NCI-H2081 (cell line): ENCODE measurements around the gene CALCOCO1.
"Not testable (repeated sequence)": the region's sequence is repeated elsewhere in the genome, so short reads cannot be mapped to it uniquely, and the experiment has no call there.

Experiments
- DNase-seq, 2 experiments: peaks; one replicate each; lab custom pipeline; 2025; lab: John Stamatoyannopoulos, UW

Gene CALCOCO1, protein sequence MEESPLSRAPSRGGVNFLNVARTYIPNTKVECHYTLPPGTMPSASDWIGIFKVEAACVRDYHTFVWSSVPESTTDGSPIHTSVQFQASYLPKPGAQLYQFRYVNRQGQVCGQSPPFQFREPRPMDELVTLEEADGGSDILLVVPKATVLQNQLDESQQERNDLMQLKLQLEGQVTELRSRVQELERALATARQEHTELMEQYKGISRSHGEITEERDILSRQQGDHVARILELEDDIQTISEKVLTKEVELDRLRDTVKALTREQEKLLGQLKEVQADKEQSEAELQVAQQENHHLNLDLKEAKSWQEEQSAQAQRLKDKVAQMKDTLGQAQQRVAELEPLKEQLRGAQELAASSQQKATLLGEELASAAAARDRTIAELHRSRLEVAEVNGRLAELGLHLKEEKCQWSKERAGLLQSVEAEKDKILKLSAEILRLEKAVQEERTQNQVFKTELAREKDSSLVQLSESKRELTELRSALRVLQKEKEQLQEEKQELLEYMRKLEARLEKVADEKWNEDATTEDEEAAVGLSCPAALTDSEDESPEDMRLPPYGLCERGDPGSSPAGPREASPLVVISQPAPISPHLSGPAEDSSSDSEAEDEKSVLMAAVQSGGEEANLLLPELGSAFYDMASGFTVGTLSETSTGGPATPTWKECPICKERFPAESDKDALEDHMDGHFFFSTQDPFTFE

GRCh38 chr12:53727310-53728041 is at the start of gene CALCOCO1:
Gene CALCOCO1, minus strand, starts transcription at chr12:53727452. Its CDS starts 2,210 bp downstream, at chr12:53725242.
- DNase-seq, result peak; percentile 97 to 99

- no peak for DNase-seq
Measured at GRCh38 chr12:53776872-53777271, 49.6 kb upstream of the CALCOCO1 start.

GRCh38 chr12:53775478-53776145 is 48.4 kb upstream of the CALCOCO1 start:
- no peak for DNase-seq

DNA sequence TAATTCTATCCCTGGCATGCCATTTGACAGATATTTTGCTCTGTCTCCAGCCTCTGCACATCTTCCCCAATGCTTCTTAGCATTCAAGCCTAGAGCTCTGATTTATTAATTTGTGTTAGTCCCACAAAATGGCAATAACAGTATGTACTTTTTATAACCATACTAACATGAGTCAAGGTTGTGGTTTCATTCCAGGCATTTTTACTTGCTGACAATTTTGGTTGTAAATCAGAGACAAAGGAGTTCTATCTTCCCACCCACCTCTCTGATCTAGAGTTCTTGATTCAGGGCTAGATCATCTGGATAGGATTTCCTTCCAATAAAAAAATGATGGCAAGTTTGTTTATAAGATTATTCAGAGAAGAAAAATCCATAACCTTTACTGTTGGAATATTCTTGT is 43.0 kb upstream of the CALCOCO1 start:
- DNase-seq, result no peak

GRCh38 chr12:53768976-53769375 is 41.7 kb upstream of the CALCOCO1 start:
- no peak for DNase-seq

DNA sequence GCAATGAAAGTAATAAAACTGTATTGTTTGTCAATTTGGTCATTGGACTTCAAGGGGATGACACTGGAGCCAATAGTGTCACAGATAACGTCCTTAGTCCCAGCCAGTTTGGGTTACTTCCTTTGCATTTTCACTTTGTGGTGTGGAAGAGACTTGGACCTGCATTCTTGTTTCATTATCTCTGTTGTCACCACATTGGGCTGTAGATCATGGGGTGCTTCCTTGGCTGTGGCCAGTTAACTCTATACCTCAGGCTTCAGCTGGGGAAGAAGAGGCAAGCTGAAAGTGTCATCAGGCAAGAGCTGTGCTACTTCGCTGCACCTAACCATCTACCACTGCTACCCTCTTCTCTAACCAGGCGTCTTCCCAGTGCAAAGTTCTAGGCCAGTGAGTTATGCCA is 39.6 kb upstream of the CALCOCO1 start:
- no peak for DNase-seq

DNA sequence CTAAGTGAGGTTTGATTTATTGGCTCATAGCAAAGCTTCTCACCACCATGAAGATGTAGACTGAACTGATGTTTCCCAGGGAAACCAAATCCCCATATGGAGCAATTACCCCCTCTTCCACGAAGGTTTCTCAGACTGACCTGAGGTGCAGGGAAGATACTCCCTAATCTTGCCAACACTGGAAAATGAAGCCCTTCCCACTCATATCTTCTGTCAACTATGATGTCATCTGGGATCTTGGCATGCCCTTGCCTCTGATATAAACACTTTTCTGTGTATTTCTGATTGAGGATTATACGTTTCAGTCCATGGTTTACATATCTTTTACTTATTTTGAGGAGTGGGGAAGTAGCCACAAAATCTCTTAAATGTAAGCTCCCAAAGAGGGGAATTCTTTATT is 38.6 kb upstream of the CALCOCO1 start:
- no peak for DNase-seq

- no peak for DNase-seq
Measured at GRCh38 chr12:53764615-53765014, 37.4 kb upstream of the CALCOCO1 start.

GRCh38 chr12:53762793-53763192 is 35.5 kb upstream of the CALCOCO1 start:
- not testable (repeated sequence) for DNase-seq

DNA sequence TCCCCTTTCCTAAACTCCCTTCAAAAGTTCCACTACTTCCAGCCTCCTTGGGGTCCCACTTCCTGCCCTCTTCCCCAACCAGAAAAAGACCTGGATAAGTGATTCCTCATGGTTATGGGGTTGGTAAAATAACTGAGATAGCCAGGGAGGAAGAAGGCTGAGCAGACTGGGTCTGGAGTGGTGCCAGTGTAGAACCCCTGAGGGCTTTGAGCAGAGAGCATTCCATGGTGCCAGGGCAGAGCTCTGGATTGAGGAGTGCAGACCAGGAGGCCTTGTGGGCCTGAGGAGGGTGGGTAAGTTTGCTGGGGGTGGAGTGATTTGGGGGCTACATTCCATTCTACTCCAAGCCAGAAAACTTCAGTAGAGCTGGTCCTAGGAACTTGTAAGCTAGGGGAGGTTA is 34.1 kb upstream of the CALCOCO1 start:
- no peak for DNase-seq

- no peak for DNase-seq
Measured at GRCh38 chr12:53759261-53759660, 32.0 kb upstream of the CALCOCO1 start.

DNA sequence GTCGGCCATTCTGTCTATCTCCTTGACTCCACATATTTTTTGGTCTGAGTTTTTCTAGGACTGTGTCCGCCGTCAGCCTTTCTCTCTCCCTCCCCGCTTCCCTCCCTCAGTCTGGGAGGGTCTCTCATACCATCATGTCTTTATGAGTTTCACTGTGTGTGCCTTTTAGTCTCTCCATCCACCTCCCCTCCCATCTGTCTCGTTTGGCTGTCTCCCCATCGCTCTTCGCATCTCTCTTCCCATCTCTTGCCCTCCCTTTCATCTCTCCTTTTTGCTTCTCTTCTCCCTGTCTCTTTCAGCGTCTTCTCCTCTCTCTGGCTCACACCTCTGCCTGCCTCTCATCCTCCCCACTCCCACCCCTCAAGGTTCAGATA is 31.5 kb upstream of the CALCOCO1 start:
- DNase-seq, result no peak

DNA sequence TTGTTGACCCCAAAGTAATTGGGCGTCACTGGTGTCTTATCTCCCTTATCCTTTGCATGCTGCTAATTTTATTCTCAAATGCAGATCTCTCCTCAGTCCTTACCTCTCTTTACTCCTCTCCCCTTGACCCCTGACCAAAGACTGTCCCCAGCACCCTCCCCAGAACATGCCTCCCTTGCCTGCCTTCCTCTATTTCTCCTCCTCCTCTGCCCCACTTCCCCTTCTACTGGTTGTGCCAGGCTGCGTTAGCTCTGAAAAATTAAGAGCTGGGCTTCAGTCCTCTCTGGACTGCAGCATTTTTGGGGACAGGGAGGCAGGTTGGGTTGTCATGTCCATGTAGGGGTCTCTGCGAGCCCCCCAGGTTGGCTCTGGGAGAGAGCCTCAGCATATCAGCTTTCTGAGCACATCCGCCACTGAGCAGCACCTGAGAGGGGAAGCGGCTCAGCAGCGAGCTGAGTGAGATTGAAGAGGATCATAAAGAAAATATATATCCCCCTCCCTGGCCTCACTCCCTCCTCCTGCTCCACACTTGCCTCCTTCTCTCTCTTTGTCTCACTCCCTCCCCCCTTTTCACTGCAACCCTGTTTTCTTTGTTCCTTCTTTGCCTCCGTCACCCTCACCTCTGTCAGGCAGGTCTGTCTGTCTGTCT is 31.0 kb upstream of the CALCOCO1 start:
- no peak for DNase-seq

DNA sequence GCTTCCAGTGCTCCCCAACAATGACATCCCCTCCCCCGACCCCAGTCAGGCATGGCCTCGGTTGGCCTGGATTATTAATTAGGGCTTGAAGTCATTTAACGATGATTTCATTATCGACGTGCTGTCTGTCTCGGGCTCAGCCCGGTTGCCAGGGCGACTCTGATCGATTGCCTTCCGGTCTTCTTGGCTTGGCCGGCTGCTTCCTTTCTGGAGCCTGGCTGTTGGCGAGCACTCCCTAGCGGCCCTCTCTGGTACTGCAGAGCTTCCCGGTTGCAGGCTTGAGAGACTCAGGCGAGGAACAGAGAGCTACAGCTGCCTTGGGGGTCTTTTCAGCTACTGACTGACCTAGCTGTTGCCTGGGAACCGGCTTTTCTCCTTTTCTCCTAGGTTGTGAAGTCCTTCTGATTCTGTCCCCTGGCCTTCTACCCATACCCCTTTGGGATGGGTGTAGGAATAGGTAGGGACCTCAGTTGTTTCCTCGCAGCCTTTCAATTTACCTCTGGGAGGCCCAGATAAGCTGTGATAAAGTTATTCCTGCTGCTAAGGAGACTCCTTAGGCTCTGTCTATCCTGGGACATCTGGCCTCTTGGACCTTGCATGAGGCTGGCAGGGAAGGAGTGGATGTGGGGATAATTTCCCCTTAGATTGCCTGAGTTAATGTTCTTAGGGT is 30.0 kb upstream of the CALCOCO1 start:
- DNase-seq, result peak; percentile 67 to 68

- no peak for DNase-seq
Measured at GRCh38 chr12:53756300-53757100, 29.2 kb upstream of the CALCOCO1 start.

- no peak for DNase-seq
Measured at GRCh38 chr12:53755893-53756292, 28.6 kb upstream of the CALCOCO1 start.

DNA sequence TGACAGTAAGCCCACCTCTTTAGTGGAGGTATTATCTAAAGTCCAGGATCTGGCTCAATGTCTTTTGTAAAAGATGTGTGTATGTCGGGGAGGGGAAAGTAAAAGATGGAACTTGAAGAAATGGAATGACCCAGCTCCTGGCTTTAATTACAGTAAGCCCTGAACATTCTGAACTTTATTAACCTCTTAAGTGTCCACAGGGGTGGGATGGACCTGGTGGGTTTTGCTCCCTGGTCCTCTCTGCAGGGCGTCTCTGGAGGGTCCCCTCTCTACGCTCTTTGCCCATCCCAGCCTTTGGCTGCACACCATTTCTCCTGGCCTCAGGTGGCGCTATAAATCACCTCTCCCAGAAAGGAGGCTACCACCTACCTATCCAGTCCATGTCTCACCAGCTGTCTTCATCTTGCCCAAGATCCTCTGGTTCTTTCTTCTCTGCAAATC is 28.2 kb upstream of the CALCOCO1 start:
- DNase-seq, result no peak

GRCh38 chr12:53754633-53755264 is 27.5 kb upstream of the CALCOCO1 start:
- DNase-seq, result no peak

GRCh38 chr12:53754188-53754585 is 26.9 kb upstream of the CALCOCO1 start:
- no peak for DNase-seq

DNA sequence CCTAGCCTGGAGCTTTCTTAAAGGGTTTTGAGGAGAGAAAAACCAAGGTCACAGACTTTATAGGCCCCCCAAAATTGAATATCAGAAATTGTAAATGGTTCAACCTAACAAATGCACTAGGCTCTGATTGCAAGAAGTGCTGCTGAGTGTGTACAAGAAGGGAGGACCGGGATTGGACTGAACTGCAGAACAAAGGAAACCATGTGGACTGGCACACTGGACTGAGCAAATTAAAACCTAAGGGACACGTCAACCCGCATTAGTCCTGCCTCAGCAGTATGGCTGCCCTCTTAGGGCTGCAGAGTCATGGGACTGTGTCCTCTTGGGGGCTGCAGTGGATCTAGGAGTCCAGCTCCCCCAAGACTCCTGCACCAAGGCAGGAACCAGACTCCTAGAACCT is 25.4 kb upstream of the CALCOCO1 start:
- no peak for DNase-seq
